Measurements from ENCODE around the gene LIN7B. TPM values are rescaled to one million over a fixed set of nuclear protein-coding genes. Genes with fewer than 3 reads are reported as not detected.
A peak's percentile ranks its signal among the peaks of the same experiment; 100 is the strongest.

The LIN7B gene
- total and polyA plus RNA-seq, 2 of the 13 experiments (the other 11 are each of a cell fraction or from before 2014, with no cell fraction given) = 5.3 to 7.6 TPM

GRCh38 chr19:49157445-49158224, 43.5 kb downstream of the LIN7B start, which contains the start of gene TRPM4 (continued):
- TF ChIP-seq PATZ1 (CRISPR knock-in tag; IDR thresholded peaks at IDR 0.05) (peak; percentile 63), KDM5B (CRISPR knock-in tag; IDR thresholded peaks at IDR 0.05; ENCODE audit: borderline replicate concordance) (peak; percentile 31; the same call in 1 of the 2 replicates), JDP2 (CRISPR knock-in tag; IDR thresholded peaks at IDR 0.05; ENCODE audit: borderline replicate concordance) (no peak), ZNF792 (CRISPR knock-in tag; IDR thresholded peaks at IDR 0.05) (no peak), MED13 (CRISPR knock-in tag; IDR thresholded peaks at IDR 0.05) (no peak), ATRX (CRISPR knock-in tag; IDR thresholded peaks at IDR 0.05; ENCODE audit: borderline replicate concordance) (no peak), RXRB (CRISPR knock-in tag; IDR thresholded peaks at IDR 0.05; ENCODE audit: borderline replicate concordance) (peak; percentile 37; the same call in 1 of the 2 replicates), HNF4G (IDR thresholded peaks at IDR 0.05; ENCODE audit: borderline replicate concordance, low read depth, low read length) (peak; percentile 26; the same call in 1 of the 2 replicates), HNF4G (CRISPR knock-in tag; IDR thresholded peaks at IDR 0.05; ENCODE audit: borderline replicate concordance, low read depth) (no peak), SRSF9 (IDR thresholded peaks at IDR 0.05; ENCODE audit: borderline replicate concordance, insufficient read depth, low read depth, low read length, poor library complexity, severe bottlenecking) (no peak), TGIF2 (CRISPR knock-in tag; IDR thresholded peaks at IDR 0.05) (0 out of 2 replicates have a peak, but pooled peaks have one; percentile 25), MTF2 (CRISPR knock-in tag; IDR thresholded peaks at IDR 0.05; ENCODE audit: borderline replicate concordance) (0 out of 2 replicates have a peak, but pooled peaks have one; percentile 43), RBFOX2 (IDR thresholded peaks at IDR 0.05; ENCODE audit: low read depth, low read length) (peak; percentile 74), ZNF326 (CRISPR knock-in tag; IDR thresholded peaks at IDR 0.05; ENCODE audit: borderline replicate concordance) (no peak), POLR2G (IDR thresholded peaks at IDR 0.05; ENCODE audit: low read depth, low read length) (peak; percentile 77), ZNF512B (CRISPR knock-in tag; IDR thresholded peaks at IDR 0.05; ENCODE audit: borderline replicate concordance) (no peak), SOX13 (IDR thresholded peaks at IDR 0.05) (no peak; the same call in 1 of the 2 replicates), SOX13 (CRISPR knock-in tag; conservative IDR thresholded peaks at IDR 0.05 in 1 of 2, IDR thresholded peaks at IDR 0.05 in 1 of 2) (0 out of 4 replicates have a peak, but pooled peaks of 1 of the 2 experiments have one; percentile 5), ZBTB7B (CRISPR knock-in tag; IDR thresholded peaks at IDR 0.05) (0 out of 2 replicates have a peak, but pooled peaks have one; percentile 10), HNRNPUL1 (IDR thresholded peaks at IDR 0.05; ENCODE audit: low read depth, low read length) (no peak), NFE2L1 (CRISPR knock-in tag; IDR thresholded peaks at IDR 0.05; ENCODE audit: borderline replicate concordance) (no peak)
- TF ChIP-seq, protein P1, sequence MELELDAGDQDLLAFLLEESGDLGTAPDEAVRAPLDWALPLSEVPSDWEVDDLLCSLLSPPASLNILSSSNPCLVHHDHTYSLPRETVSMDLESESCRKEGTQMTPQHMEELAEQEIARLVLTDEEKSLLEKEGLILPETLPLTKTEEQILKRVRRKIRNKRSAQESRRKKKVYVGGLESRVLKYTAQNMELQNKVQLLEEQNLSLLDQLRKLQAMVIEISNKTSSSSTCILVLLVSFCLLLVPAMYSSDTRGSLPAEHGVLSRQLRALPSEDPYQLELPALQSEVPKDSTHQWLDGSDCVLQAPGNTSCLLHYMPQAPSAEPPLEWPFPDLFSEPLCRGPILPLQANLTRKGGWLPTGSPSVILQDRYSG (CRISPR knock-in tag; IDR thresholded peaks at IDR 0.05) = 0 out of 2 replicates have a peak, but pooled peaks have one; percentile 37

Measured in HepG2 (cell line).